Measurements from ENCODE around the gene ECHDC1. TPM values are rescaled to one million over a fixed set of nuclear protein-coding genes. Genes with fewer than 3 reads are reported as not detected.
"Not testable (repeated sequence)": the region's sequence is repeated elsewhere in the genome, so short reads cannot be mapped to it uniquely, and the experiment has no call there.

Gene ECHDC1
- total RNA-seq, 4 donors from 2014 or later: 55.4 to 149 (median 71.5) TPM

- DNase-seq: no peak
- Histone ChIP-seq H3K27me3 (no peaks in the 10 kb centered on the region), H3K9me3 (no peaks in the 10 kb centered on the region), H3K4me3 (replicated peaks in 1 of 3) (peak overlapping the region in 2 of 3 donors; percentile 51 to 61), H3K36me3 (no peaks in the 10 kb centered on the region), H3K27ac (peak overlapping the region in 2 of 3 donors; percentile 66 to 76), H3K4me1 (peaks cover 26 to 27% of the 10 kb centered on the region in 2 donors)
- WGBS, 2 donors: 12 to 14% methylated on average over 10 of the region's 10 CpGs
- TF ChIP-seq CTCF (IDR thresholded peaks at IDR 0.05) (no peak), POLR2A (IDR thresholded peaks at IDR 0.05) (no peak)
- intact Hi-C loops (cut with DNase I): no loop called here
Measured at GRCh38 chr6:127342296-127342945, 988 bp downstream of the ECHDC1 start.

DNA sequence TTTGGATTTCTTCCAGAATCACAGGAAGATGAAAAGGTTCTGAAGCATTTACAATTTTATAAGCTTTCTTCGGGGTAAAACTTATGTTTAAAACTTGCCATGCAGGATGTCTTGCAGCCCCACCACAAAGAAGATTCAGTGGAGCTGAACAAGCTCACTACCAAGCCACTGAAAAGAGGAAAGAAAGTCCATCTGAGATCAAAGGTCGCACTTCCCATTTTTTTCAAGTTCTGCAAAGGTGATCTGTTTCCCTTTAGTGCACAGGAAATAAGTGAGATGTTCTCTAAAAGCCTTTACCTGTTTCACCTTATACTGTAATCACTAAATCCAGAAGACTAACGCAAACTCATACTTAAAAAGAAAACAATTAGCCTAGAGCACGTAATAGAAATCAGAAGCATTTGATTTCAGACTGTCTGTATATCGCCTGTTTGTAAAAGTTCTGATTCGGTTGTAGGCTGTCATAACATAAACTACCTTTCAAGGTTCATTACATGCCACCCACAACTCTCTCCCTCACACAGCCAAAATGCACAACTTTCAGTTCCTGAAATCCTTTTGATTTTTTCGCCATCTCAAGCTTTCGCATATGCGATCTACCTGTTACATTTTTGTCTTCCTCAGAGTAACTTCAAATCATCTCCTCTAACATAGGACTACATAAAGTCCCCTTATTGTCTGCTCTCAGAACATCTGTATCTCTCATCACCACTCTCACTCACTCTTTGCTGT is 1.8 kb downstream of the ECHDC1 start:
- peak overlapping the region in 1 of 3 donors; percentile 61 for H3K4me3 ChIP-seq (replicated peaks in 1 of 3)
- no peaks in the 10 kb centered on the region for H3K9me3 ChIP-seq
- intact Hi-C loops (cut with DNase I): no loop called here
- WGBS, 2 donors: 76 to 82% methylated on average over 9 of the region's 9 CpGs
- DNase-seq: no peak
- no peaks in the 10 kb centered on the region for H3K27me3 ChIP-seq
- H3K4me1 ChIP-seq: peaks cover 26 to 27% of the 10 kb centered on the region in 2 donors
- TF ChIP-seq POLR2A (IDR thresholded peaks at IDR 0.05) (no peak), CTCF (IDR thresholded peaks at IDR 0.05) (no peak)
- no peak overlapping the region for H3K27ac ChIP-seq
- no peaks in the 10 kb centered on the region for H3K36me3 ChIP-seq

DNA sequence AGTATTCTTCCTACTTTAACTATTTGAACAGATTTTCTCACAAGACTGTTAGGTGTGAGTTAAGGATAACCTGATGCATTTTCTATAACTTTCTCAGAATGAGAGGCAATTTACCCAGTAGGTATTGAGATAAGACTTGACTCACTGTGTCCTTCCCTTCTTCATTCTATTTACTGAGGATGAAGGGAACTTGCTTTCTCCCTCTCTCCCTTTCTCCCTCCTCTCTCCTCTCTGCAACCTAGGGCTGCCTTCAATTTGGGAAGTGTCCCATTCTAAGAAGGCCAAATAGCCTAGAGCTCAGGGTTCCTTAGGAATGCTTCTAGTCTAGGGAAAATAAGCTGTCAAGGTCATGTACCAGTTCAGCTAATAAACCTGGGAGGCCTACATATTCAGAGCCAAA is 3.2 kb downstream of the ECHDC1 start:
- H3K4me1 ChIP-seq: peaks cover 26 to 27% of the 10 kb centered on the region in 2 donors
- DNase-seq: no peak

GRCh38 chr6:127338936-127339335 is 4.5 kb downstream of the ECHDC1 start:
- TF ChIP-seq POLR2A (IDR thresholded peaks at IDR 0.05) (no peak), CTCF (IDR thresholded peaks at IDR 0.05) (no peak)
- peaks cover 21 to 22% of the 10 kb centered on the region in 2 donors for H3K4me1 ChIP-seq
- intact Hi-C loops (cut with DNase I): no loop called here

More for the DNA sequence above, 3.2 kb downstream of the ECHDC1 start:
- no peak overlapping the region for H3K4me3 ChIP-seq (replicated peaks in 1 of 3)
- no peaks in the 10 kb centered on the region for H3K27me3 ChIP-seq
- H3K36me3 ChIP-seq: no peaks in the 10 kb centered on the region
- no peaks in the 10 kb centered on the region for H3K9me3 ChIP-seq
- intact Hi-C loops (cut with DNase I): no loop called here
- H3K27ac ChIP-seq: no peak overlapping the region
- TF ChIP-seq CTCF (IDR thresholded peaks at IDR 0.05): no peak
- no peak for TF ChIP-seq POLR2A (IDR thresholded peaks at IDR 0.05)

DNA sequence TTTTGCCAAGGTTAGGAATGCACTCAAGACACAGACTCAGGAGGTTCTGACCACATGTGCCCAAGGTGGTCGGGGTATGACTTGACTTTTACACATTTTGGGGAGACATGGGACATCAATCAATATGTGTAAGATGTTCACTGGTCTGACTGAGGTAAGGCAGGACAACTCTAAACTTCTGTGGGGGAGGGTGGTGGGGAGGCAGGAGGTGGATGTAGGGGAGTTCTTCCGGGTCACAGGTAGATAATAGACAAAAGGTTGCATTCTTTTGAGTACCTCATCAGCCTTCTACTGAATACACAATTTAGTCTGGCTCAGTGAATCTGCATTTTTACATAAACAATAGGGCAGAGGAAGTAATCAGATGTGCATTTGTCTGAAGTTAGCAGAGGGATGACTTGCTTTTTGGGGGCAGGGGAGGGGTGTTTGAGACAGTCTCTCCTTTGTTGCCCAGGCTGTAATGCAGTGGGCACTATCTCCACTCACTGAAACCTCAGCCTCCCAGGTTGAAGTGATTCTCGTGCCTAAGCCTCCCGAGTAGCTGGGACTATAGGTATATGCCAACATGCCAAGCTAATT is 10.9 kb downstream of the ECHDC1 start:
- intact Hi-C loops (cut with DNase I): no loop called here
- no peak overlapping the region for H3K27ac ChIP-seq
- WGBS, 2 donors: 65 to 72% methylated on average over 4 of the region's 4 CpGs
- no peaks in the 10 kb centered on the region for H3K27me3 ChIP-seq
- no peak overlapping the region for H3K4me3 ChIP-seq (replicated peaks in 1 of 3)
- no peak for TF ChIP-seq CTCF (IDR thresholded peaks at IDR 0.05)
- no peak for TF ChIP-seq POLR2A (IDR thresholded peaks at IDR 0.05)
- H3K36me3 ChIP-seq: no peaks in the 10 kb centered on the region
- peaks cover 6 to 8% of the 10 kb centered on the region in 2 donors for H3K4me1 ChIP-seq
- no peak for DNase-seq
- no peaks in the 10 kb centered on the region for H3K9me3 ChIP-seq

More at GRCh38 chr6:127338936-127339335, 4.5 kb downstream of the ECHDC1 start:
- 92 to 98% methylated on average over 1 of the region's 1 CpG for WGBS, 2 donors
- no peak overlapping the region for H3K27ac ChIP-seq
- DNase-seq: no peak
- no peaks in the 10 kb centered on the region for H3K27me3 ChIP-seq
- H3K9me3 ChIP-seq: no peaks in the 10 kb centered on the region
- no peak overlapping the region for H3K4me3 ChIP-seq (replicated peaks in 1 of 3)
- no peaks in the 10 kb centered on the region for H3K36me3 ChIP-seq

- H3K4me1 ChIP-seq; H3K27me3 ChIP-seq; DNase-seq; H3K36me3 ChIP-seq; intact Hi-C loops (cut with DNase I); H3K4me3 ChIP-seq (replicated peaks in 1 of 3); H3K9me3 ChIP-seq; H3K27ac ChIP-seq: not testable (repeated sequence)
- WGBS, 2 donors: 80 to 94% methylated on average over 3 of the region's 3 CpGs
Measured at GRCh38 chr6:127331256-127331655, 12.2 kb downstream of the ECHDC1 start.
